K562 (cell line): Measurements from ENCODE around the gene CROT. TPM values are rescaled to one million over a fixed set of nuclear protein-coding genes. Genes with fewer than 3 reads are reported as not detected.

ENCODE experiments used
- ATF7 ChIP-seq: fragments of 450-650 bp; IDR thresholded peaks from 2 replicates; pipeline ENCODE4 v1.7.1; 2014; ENCODE audit warnings: mild to moderate bottlenecking, moderate library complexity
- BRCA1 ChIP-seq, 2 experiments: fragments of 450-650 bp in 1 of 2; sonication (generic) in 1 of 2; formaldehyde crosslinking in 1 of 2; IDR thresholded peaks; 2 replicates each; pipeline versions ENCODE4 v1.5.0 to v1.6.1; 2017 to 2020; ENCODE audit warnings: mild to moderate bottlenecking in 1 of 2, missing genetic modification reagents in 1 of 2
- CC2D1A ChIP-seq: fragments of 450-650 bp; IDR thresholded peaks from 2 replicates; pipeline ENCODE4 v1.6.1; 2017; ENCODE audit warnings: mild to moderate bottlenecking
- EP300 ChIP-seq: IDR thresholded peaks from 2 replicates; pipeline ENCODE4 v1.6.1; 2012; ENCODE audit warnings: low read length, improper control_type of control experiment
- ETV1 ChIP-seq: fragments of 450-650 bp; conservative IDR thresholded peaks from 2 replicates; pipeline ENCODE4 v1.6.1; 2016; ENCODE audit warnings: missing genetic modification characterization, control low read depth, low read depth, missing compliant biosample characterization
- FOXJ2 ChIP-seq: fragments of 200-800 bp; sonication (Bioruptor generic); IDR thresholded peaks from 2 replicates; pipeline ENCODE4 v1.6.1; 2016; ENCODE audit warnings: missing genetic modification characterization, missing compliant biosample characterization
- GATAD2A ChIP-seq: fragments of 450-650 bp; IDR thresholded peaks from 2 replicates; pipeline ENCODE4 v1.6.1; 2017
- HNRNPH1 ChIP-seq: fragments of 200-400 bp; formaldehyde crosslinking; optimal IDR thresholded peaks from 2 replicates; pipeline ENCODE3; 2017; ENCODE audit warnings: low read depth, mild to moderate bottlenecking, low read length, moderate library complexity
- MAFG ChIP-seq: fragments of 450-650 bp; conservative IDR thresholded peaks from 2 replicates; pipeline ENCODE4 v1.6.1; 2016; ENCODE audit warnings: missing genetic modification characterization, missing compliant biosample characterization
- MBD1 ChIP-seq: fragments of 250-450 bp; sonication (Bioruptor Pico); IDR thresholded peaks from 2 replicates; pipeline ENCODE4 v1.8.0; 2022; ENCODE audit warnings: inconsistent platforms
- MCM5 ChIP-seq: fragments of 450-650 bp; IDR thresholded peaks from 2 replicates; pipeline ENCODE4 v1.6.1; 2016; ENCODE audit warnings: low read depth
- RFX1 ChIP-seq: fragments of 450-650 bp; IDR thresholded peaks from 2 replicates; pipeline ENCODE4 v1.6.1; 2016; ENCODE audit warnings: mild to moderate bottlenecking, moderate library complexity
- SOX6 ChIP-seq: fragments of 450-650 bp; IDR thresholded peaks from 2 replicates; pipeline ENCODE4 v1.6.1; 2014; ENCODE audit warnings: mild to moderate bottlenecking
- TBP ChIP-seq: optimal IDR thresholded peaks from 2 replicates; pipeline ENCODE3; 2011; ENCODE audit warnings: low read depth, low read length, improper control_type of control experiment
- WHSC1 ChIP-seq: IDR thresholded peaks from one replicate; pipeline ENCODE4 v1.6.1; 2012; ENCODE audit warnings: low read length, control low read depth, inconsistent platforms
- XRCC3 ChIP-seq: fragments of 450-650 bp; IDR thresholded peaks from 2 replicates; pipeline ENCODE4 v1.6.1; 2017; ENCODE audit warnings: mild to moderate bottlenecking, moderate library complexity
- ZBTB1 ChIP-seq: sonication (generic); formaldehyde crosslinking; IDR thresholded peaks from 2 replicates; pipeline ENCODE4 v1.8.1; 2023; ENCODE audit warnings: missing genetic modification reagents, low read depth, mild to moderate bottlenecking, borderline replicate concordance
- ZBTB26 ChIP-seq: fragments of 450-650 bp; formaldehyde crosslinking; IDR thresholded peaks from 2 replicates; pipeline ENCODE4 v1.4.0; 2022; ENCODE audit warnings: missing genetic modification characterization
- ZFX ChIP-seq: sonication (generic); formaldehyde crosslinking; IDR thresholded peaks from 2 replicates; pipeline ENCODE4 v1.8.0; 2022; ENCODE audit warnings: mild to moderate bottlenecking, missing genetic modification reagents, moderate library complexity
- ZKSCAN3 ChIP-seq: fragments of 250-450 bp; sonication (Bioruptor Pico); IDR thresholded peaks from 2 replicates; pipeline ENCODE4 v1.4.0; 2020
- polyA plus RNA-seq, 8 experiments: library from polyadenylated mRNA; depleted of rRNA in 4 of 8; stranded (reverse) in 5 of 8; unstranded in 3 of 8; fragments of >200 nt; fragmentation: Nextera tagmentation in 2 of 8; fragmentation: Illumina TruSeq in 1 of 8; extraction: Ambion mirVana in 2 of 8; extraction: Trizol in 1 of 8; gene quantifications; 2 replicates each; pipeline versions ENCODE4 v1.2.1 to v1.2.3, GENCODE V29; 2011 to 2014; ENCODE audit warnings: inconsistent platforms in 1 of 8, missing spikeins in 1 of 8
- total RNA-seq, 7 experiments: library from RNA; depleted of rRNA in 6 of 7; stranded (reverse); fragments of >200 nt in 6 of 7; fragmentation: Illumina TruSeq in 2 of 7; extraction: Trizol in 2 of 7; gene quantifications; 2 replicates each; pipeline versions ENCODE4 v1.2.1 to v1.2.3, GENCODE V29; 2011 to 2021; ENCODE audit warnings: low replicate concordance in 1 of 7
- TF ChIP-seq, protein P1 (sequence below): fragments of 250-450 bp; sonication (Bioruptor Pico); IDR thresholded peaks from 2 replicates; pipeline ENCODE4 v1.8.0; 2022; ENCODE audit warnings: inconsistent platforms, mild to moderate bottlenecking, moderate library complexity, borderline replicate concordance
- TF ChIP-seq, protein P2 (sequence below), 2 experiments: fragments of 150-350 bp in 1 of 2; IDR thresholded peaks; 2 replicates each; pipeline ENCODE4 v1.6.1; 2012 to 2016; ENCODE audit warnings: low read depth in 2 of 2, low read length in 2 of 2, mild to moderate bottlenecking in 1 of 2, moderate library complexity in 1 of 2

The CROT gene
- total and polyA plus RNA-seq, 9 of the 15 experiments (the other 6 are each of a cell fraction or from before 2014, with no cell fraction given), result 2.5 to 8.1 (median 5.1) TPM

- TF ChIP-seq, protein P1, sequence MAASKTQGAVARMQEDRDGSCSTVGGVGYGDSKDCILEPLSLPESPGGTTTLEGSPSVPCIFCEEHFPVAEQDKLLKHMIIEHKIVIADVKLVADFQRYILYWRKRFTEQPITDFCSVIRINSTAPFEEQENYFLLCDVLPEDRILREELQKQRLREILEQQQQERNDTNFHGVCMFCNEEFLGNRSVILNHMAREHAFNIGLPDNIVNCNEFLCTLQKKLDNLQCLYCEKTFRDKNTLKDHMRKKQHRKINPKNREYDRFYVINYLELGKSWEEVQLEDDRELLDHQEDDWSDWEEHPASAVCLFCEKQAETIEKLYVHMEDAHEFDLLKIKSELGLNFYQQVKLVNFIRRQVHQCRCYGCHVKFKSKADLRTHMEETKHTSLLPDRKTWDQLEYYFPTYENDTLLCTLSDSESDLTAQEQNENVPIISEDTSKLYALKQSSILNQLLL, result no peak
- no peak for TF ChIP-seq HNRNPH1
- no peak for TF ChIP-seq ZKSCAN3
- TF ChIP-seq ZBTB1 (CRISPR knock-in tag), result no peak
- TF ChIP-seq BRCA1 (IDR thresholded peaks at IDR 0.05), result no peak
- TF ChIP-seq BRCA1 (CRISPR knock-in tag; IDR thresholded peaks at IDR 0.05), result no peak
- no peak for TF ChIP-seq GATAD2A
- TF ChIP-seq ETV1 (tag), result no peak
- peak; percentile 73; the same call in 1 of the 2 replicates for TF ChIP-seq CC2D1A
- TF ChIP-seq MBD1 (CRISPR knock-in tag), result no peak
- 0 out of 2 replicates have a peak, but pooled peaks have one; percentile 14 for TF ChIP-seq ATF7
- no peak for TF ChIP-seq EP300
- TF ChIP-seq XRCC3, result no peak
- no peak for TF ChIP-seq MCM5
- TF ChIP-seq FOXJ2 (tag), result no peak
- no peak for TF ChIP-seq RFX1
- 0 out of 2 replicates have a peak, but pooled peaks have one; percentile 16 for TF ChIP-seq MAFG
- TF ChIP-seq, protein P2, sequence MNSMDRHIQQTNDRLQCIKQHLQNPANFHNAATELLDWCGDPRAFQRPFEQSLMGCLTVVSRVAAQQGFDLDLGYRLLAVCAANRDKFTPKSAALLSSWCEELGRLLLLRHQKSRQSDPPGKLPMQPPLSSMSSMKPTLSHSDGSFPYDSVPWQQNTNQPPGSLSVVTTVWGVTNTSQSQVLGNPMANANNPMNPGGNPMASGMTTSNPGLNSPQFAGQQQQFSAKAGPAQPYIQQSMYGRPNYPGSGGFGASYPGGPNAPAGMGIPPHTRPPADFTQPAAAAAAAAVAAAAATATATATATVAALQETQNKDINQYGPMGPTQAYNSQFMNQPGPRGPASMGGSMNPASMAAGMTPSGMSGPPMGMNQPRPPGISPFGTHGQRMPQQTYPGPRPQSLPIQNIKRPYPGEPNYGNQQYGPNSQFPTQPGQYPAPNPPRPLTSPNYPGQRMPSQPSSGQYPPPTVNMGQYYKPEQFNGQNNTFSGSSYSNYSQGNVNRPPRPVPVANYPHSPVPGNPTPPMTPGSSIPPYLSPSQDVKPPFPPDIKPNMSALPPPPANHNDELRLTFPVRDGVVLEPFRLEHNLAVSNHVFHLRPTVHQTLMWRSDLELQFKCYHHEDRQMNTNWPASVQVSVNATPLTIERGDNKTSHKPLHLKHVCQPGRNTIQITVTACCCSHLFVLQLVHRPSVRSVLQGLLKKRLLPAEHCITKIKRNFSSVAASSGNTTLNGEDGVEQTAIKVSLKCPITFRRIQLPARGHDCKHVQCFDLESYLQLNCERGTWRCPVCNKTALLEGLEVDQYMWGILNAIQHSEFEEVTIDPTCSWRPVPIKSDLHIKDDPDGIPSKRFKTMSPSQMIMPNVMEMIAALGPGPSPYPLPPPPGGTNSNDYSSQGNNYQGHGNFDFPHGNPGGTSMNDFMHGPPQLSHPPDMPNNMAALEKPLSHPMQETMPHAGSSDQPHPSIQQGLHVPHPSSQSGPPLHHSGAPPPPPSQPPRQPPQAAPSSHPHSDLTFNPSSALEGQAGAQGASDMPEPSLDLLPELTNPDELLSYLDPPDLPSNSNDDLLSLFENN (IDR thresholded peaks at IDR 0.05; ENCODE audit: low read depth in 2 of 2, low read length in 2 of 2), result no peak
- TF ChIP-seq SOX6, result peak; percentile 24; the same call in 1 of the 2 replicates
- no peak for TF ChIP-seq WHSC1
- no peak for TF ChIP-seq TBP
- TF ChIP-seq ZFX (CRISPR knock-in tag), result no peak
- no peak for TF ChIP-seq ZBTB26 (CRISPR knock-in tag)
Measured at GRCh38 chr7:87416682-87417587, 71.5 kb downstream of the CROT start (continued).
